GM12874 (cell line): ENCODE data around the gene DPM1.

Experiments
- TF ChIP-seq, protein P1 (sequence below): IDR thresholded peaks from 2 replicates; pipeline ENCODE4 v1.5.1; 2011; ENCODE audit warnings: low read depth, mild to moderate bottlenecking, control low read depth, low read length, moderate library complexity; ENCODE audit not compliant: insufficient read depth

DPM1 gene

DNA sequence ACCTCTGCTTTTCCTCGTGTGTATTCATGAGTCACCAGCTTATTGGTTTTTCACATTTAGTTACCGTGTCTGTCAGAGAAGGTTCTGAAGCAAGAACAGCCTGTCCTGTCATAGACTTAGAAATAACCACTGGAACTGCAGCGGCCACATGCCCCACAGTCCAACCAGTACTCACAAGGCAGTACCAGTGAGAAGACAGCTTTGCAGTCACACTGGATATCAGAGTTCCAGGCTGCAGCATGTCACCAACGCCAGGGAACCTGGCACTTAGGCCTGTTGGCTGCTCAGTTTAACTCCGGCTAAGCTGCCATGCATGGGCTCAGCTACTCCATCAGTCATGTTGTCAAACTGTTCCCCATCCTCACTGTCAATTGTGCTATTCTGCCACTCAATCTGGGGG lies 67.2 kb downstream of the DPM1 start:
- TF ChIP-seq, protein P1, sequence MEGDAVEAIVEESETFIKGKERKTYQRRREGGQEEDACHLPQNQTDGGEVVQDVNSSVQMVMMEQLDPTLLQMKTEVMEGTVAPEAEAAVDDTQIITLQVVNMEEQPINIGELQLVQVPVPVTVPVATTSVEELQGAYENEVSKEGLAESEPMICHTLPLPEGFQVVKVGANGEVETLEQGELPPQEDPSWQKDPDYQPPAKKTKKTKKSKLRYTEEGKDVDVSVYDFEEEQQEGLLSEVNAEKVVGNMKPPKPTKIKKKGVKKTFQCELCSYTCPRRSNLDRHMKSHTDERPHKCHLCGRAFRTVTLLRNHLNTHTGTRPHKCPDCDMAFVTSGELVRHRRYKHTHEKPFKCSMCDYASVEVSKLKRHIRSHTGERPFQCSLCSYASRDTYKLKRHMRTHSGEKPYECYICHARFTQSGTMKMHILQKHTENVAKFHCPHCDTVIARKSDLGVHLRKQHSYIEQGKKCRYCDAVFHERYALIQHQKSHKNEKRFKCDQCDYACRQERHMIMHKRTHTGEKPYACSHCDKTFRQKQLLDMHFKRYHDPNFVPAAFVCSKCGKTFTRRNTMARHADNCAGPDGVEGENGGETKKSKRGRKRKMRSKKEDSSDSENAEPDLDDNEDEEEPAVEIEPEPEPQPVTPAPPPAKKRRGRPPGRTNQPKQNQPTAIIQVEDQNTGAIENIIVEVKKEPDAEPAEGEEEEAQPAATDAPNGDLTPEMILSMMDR, result no peak

DNA sequence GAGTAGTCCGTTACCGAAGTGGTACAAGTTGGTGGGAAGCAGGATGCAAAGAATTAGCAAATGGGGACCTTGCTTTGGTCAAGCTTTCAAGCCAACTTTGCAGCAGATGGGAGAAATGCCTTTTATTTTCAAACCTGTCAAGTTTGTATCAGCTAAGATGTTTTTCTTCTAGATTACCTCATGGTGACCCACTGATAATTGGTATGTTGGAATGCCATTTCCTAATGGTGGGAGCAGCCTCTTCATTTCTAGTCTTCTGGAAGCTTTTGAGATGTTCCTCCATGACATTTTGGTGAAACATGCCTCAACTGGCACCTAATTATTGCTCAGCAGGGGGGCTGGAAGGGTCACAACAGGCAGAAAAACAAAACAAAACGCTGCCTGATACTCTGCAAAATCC lies 70.8 kb downstream of the DPM1 start:
- TF ChIP-seq, protein P1, result no peak

DNA sequence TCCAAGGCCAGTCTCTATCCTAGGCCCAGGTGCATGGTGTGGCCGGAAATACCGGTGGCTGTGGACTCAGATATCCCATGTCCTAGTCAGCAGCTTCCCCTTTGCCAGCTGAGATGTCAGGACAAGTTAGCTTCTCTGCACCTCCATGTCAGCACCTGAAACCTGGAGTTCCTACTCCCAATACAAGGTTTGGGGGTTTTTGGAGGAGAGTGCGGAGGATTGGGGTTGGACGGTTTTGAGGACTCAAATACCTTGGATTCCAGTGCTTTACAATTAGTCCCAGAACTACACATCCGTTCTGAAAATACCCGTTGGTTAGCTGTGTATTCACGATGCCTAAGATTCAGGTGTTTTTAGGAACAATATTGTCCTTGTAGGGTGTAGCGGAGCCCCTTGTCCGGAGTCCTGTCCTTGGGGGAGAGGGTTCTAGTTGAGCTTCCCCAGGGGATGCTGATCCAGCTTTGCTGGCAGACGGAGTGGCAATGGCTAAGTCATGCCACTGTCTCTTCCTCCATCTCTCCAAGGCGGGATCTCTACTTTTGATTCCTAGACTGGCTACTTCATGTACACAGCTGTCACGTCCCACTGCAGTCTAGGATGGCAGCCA lies 72.0 kb downstream of the DPM1 start:
- TF ChIP-seq, protein P1, result no peak

DNA sequence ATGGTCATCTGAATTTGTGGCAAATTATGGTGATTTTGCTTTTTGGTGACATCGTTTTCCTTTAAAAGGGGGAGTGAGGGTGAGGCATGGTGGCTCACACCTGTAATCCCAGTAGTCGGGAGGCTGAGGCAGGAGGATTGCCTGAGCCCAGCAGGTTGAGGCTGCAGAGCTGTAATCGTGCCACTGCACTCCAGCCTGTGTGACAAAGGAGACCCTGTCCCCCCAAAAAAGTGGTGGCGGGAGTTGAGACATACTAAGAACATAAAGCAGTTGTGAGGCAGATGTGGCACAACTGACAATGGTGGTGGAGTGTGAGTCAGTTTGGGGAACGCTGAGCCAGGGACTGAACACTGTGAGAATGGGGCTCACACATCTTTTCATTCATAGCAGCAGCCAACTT lies 72.6 kb downstream of the DPM1 start:
- TF ChIP-seq, protein P1, result no peak

DNA sequence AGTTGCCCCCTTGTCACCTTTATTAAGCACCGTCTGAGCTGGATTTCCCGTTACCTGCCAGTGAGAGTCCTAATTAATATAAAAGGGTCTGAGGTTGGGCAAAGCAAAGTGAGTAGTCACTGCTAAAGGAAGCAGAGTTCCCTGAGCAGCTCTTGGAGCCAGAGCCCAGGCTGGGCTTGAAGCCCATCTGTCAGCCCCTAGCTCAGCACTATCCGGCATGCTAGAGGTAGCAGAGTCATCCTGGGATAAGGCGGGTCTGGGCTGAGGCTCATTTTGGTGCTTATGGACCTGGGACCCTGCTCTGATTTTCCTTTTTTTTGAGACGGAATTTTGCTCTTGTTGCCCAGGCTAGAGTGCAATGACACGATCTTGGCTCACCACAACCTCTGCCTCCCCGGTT lies 73.3 kb downstream of the DPM1 start:
- TF ChIP-seq, protein P1, result no peak
